IMR-90 (cell line): ENCODE results near the gene TEX28. TPM values are rescaled to one million over a fixed set of nuclear protein-coding genes. Genes with fewer than 3 reads are reported as not detected.
A peak's percentile ranks its signal among the peaks of the same experiment; 100 is the strongest.

Experiments
- ATAC-seq: fragments of 200-7000 bp; cut with Tn5 transposase; 2 replicates; pipeline ENCODE4 v1.9.1; 2020; ENCODE audit warnings: low read depth, mild to moderate bottlenecking, moderate library complexity
- BruUV-seq: library from RNA; stranded (reverse); fragments of 400-500 nt; replicated peaks from 2 replicates; lab custom pipeline; 2021; lab: Mats Ljungman, UMichigan
- CTCF ChIA-PET: fragments of 300-600 bp; formaldehyde crosslinking; extraction: SDS; loops from one replicate; lab custom pipeline; 2021; ENCODE audit warnings: antibody characterized with exemption; lab: Yijun Ruan, JAX
- POLR2A ChIA-PET: fragments of 300-600 bp; sonication (Branson Sonifier 250); formaldehyde crosslinking; loops from one replicate; lab custom pipeline; 2022; ENCODE audit warnings: antibody characterized with exemption; ENCODE audit not compliant: unreplicated experiment; lab: Charles Lee
- DNase-seq: peaks from one replicate; pipeline ENCODE4 v3.0.0; 2013
- H2AFZ ChIP-seq: replicated peaks from 2 replicates; pipeline ENCODE3; 2013; ENCODE audit warnings: low read length, mild to moderate bottlenecking; ENCODE audit not compliant: poor library complexity
- H2AK5ac ChIP-seq: 2 replicates; pipeline ENCODE4 v1.6.1; 2013; ENCODE audit warnings: low read depth, low read length, inconsistent platforms
- H2AK9ac ChIP-seq: replicated peaks from 2 replicates; pipeline ENCODE3; 2013; ENCODE audit warnings: mild to moderate bottlenecking, low read depth, low read length, moderate library complexity; ENCODE audit not compliant: poor library complexity
- H2BK120ac ChIP-seq: 2 replicates; pipeline ENCODE4 v1.6.1; 2013; ENCODE audit warnings: low read depth, low read length, inconsistent platforms
- H2BK15ac ChIP-seq: 3 replicates; pipeline ENCODE4 v1.6.1; 2013; ENCODE audit warnings: low read depth, low read length, inconsistent platforms
- H2BK20ac ChIP-seq: 2 replicates; pipeline ENCODE4 v1.6.1; 2013; ENCODE audit warnings: low read depth, mild to moderate bottlenecking, inconsistent platforms, low read length, moderate library complexity
- H2BK5ac ChIP-seq: 2 replicates; pipeline ENCODE4 v1.6.1; 2013; ENCODE audit warnings: mild to moderate bottlenecking, low read depth, low read length, inconsistent platforms; ENCODE audit not compliant: poor library complexity, severe bottlenecking
- H3K14ac ChIP-seq: replicated peaks from 2 replicates; pipeline ENCODE4 v1.6.1; 2013; ENCODE audit warnings: low read depth, low read length, inconsistent platforms
- H3K18ac ChIP-seq: 2 replicates; pipeline ENCODE4 v1.6.1; 2013; ENCODE audit warnings: low read depth, low read length, control low read depth
- H3K23ac ChIP-seq: 2 replicates; pipeline ENCODE4 v1.6.1; 2013; ENCODE audit warnings: low read depth, low read length, inconsistent platforms
- H3K27ac ChIP-seq: 2 replicates; pipeline ENCODE4 v1.5.1; 2013; ENCODE audit warnings: mild to moderate bottlenecking, control low read depth, low read length; ENCODE audit not compliant: insufficient read depth
- H3K27me3 ChIP-seq: 2 replicates; pipeline ENCODE4 v1.6.1; 2013; ENCODE audit warnings: low read length; ENCODE audit not compliant: control insufficient read depth, insufficient read depth
- H3K36me3 ChIP-seq: 2 replicates; pipeline ENCODE4 v1.6.1; 2013; ENCODE audit warnings: low read length, mixed read lengths; ENCODE audit not compliant: control insufficient read depth, insufficient read depth
- H3K4ac ChIP-seq: 2 replicates; pipeline ENCODE4 v1.6.1; 2013; ENCODE audit warnings: low read depth, low read length, inconsistent platforms
- H3K4me1 ChIP-seq: 2 replicates; pipeline ENCODE4 v1.6.1; 2013; ENCODE audit warnings: low read length, mixed read lengths; ENCODE audit not compliant: control insufficient read depth, insufficient read depth
- H3K4me2 ChIP-seq: 2 replicates; pipeline ENCODE4 v1.6.1; 2013; ENCODE audit warnings: low read depth, mild to moderate bottlenecking, control low read depth, low read length, moderate library complexity
- H3K4me3 ChIP-seq: 2 replicates; pipeline ENCODE4 v1.5.1; 2013; ENCODE audit warnings: low read depth, mild to moderate bottlenecking, control low read depth, low read length, moderate library complexity; ENCODE audit not compliant: insufficient read depth
- H3K56ac ChIP-seq: 2 replicates; pipeline ENCODE4 v1.6.1; 2013; ENCODE audit warnings: low read length, inconsistent platforms; ENCODE audit not compliant: insufficient read depth; ENCODE audit errors: extremely low read depth
- H3K79me1 ChIP-seq, 2 experiments: 2 replicates each; pipeline ENCODE4 v1.6.1; 2013; ENCODE audit warnings: low read length in 2 of 2, inconsistent platforms in 1 of 2, low read depth in 1 of 2
- H3K9ac ChIP-seq: 2 replicates; pipeline ENCODE4 v1.6.1; 2013; ENCODE audit warnings: low read depth, low read length, control low read depth
- H3K9me1 ChIP-seq: 2 replicates; pipeline ENCODE4 v1.6.1; 2013; ENCODE audit warnings: low read length, inconsistent platforms; ENCODE audit not compliant: insufficient read depth
- H3K9me3 ChIP-seq: 2 replicates; pipeline ENCODE4 v1.6.1; 2013; ENCODE audit warnings: low read length; ENCODE audit not compliant: control insufficient read depth, insufficient read depth
- H4K20me1 ChIP-seq: 2 replicates; pipeline ENCODE4 v1.6.1; 2013; ENCODE audit warnings: low read length, inconsistent platforms; ENCODE audit not compliant: insufficient read depth
- H4K5ac ChIP-seq: 2 replicates; pipeline ENCODE4 v1.6.1; 2013; ENCODE audit warnings: mild to moderate bottlenecking, low read depth, low read length, control low read depth
- H4K8ac ChIP-seq, 2 experiments: 2 replicates each; pipeline ENCODE4 v1.6.1; 2013; ENCODE audit warnings: low read depth in 2 of 2, low read length in 2 of 2, control low read depth in 1 of 2, inconsistent platforms in 1 of 2
- H4K91ac ChIP-seq: 2 replicates; pipeline ENCODE4 v1.6.1; 2013; ENCODE audit warnings: low read depth, low read length, inconsistent platforms; ENCODE audit not compliant: insufficient read depth
- BHLHE40 ChIP-seq: fragments of 150-350 bp; IDR thresholded peaks from 2 replicates; pipeline ENCODE4 v1.6.1; 2016; ENCODE audit warnings: mild to moderate bottlenecking, low read depth, low read length
- CEBPB ChIP-seq: IDR thresholded peaks from 2 replicates; pipeline ENCODE4 v1.6.1; 2012; ENCODE audit warnings: low read depth, low read length, improper control_type of control experiment
- CHD1 ChIP-seq: IDR thresholded peaks from 2 replicates; pipeline ENCODE4 v1.6.1; 2012; ENCODE audit warnings: low read depth, low read length, improper control_type of control experiment
- CTCF ChIP-seq: conservative IDR thresholded peaks from 2 replicates; pipeline ENCODE4 v1.5.1; 2012; ENCODE audit warnings: mild to moderate bottlenecking, low read depth, low read length, improper control_type of control experiment
- ELK1 ChIP-seq: fragments of 150-350 bp; IDR thresholded peaks from 2 replicates; pipeline ENCODE4 v1.6.1; 2016; ENCODE audit warnings: low read depth, mild to moderate bottlenecking, low read length, moderate library complexity, borderline replicate concordance
- FOS ChIP-seq: fragments of 150-350 bp; IDR thresholded peaks from 2 replicates; pipeline ENCODE4 v1.6.1; 2016; ENCODE audit warnings: low read depth, low read length
- MAFK ChIP-seq: IDR thresholded peaks from 2 replicates; pipeline ENCODE4 v1.6.1; 2012; ENCODE audit warnings: low read depth, low read length, improper control_type of control experiment
- MAZ ChIP-seq: IDR thresholded peaks from 2 replicates; pipeline ENCODE4 v1.6.1; 2012; ENCODE audit warnings: low read depth, mild to moderate bottlenecking, low read length, improper control_type of control experiment, moderate library complexity, borderline replicate concordance
- MXI1 ChIP-seq: IDR thresholded peaks from 2 replicates; pipeline ENCODE4 v1.6.1; 2012; ENCODE audit warnings: low read depth, mild to moderate bottlenecking, low read length, moderate library complexity, borderline replicate concordance
- NFE2L2 ChIP-seq: fragments of 150-350 bp; IDR thresholded peaks from 2 replicates; pipeline ENCODE4 v1.6.1; 2016; ENCODE audit warnings: low read depth, mild to moderate bottlenecking, low read length
- POLR2A ChIP-seq: IDR thresholded peaks from 2 replicates; pipeline ENCODE4 v1.6.1; 2012; ENCODE audit warnings: mild to moderate bottlenecking, low read depth, low read length
- RAD21 ChIP-seq: IDR thresholded peaks from 2 replicates; pipeline ENCODE4 v1.6.1; 2012; ENCODE audit warnings: low read length, improper control_type of control experiment
- RCOR1 ChIP-seq: IDR thresholded peaks from 2 replicates; pipeline ENCODE4 v1.6.1; 2012; ENCODE audit warnings: mild to moderate bottlenecking, low read length, improper control_type of control experiment; ENCODE audit not compliant: insufficient replicate concordance
- RFX5 ChIP-seq: IDR thresholded peaks from 2 replicates; pipeline ENCODE4 v1.8.0; 2012; ENCODE audit warnings: low read depth, mild to moderate bottlenecking, low read length, moderate library complexity
- SMC3 ChIP-seq: fragments of 150-350 bp; IDR thresholded peaks from 2 replicates; pipeline ENCODE4 v1.6.1; 2016; ENCODE audit warnings: low read depth, mild to moderate bottlenecking, antibody characterized with exemption, low read length, moderate library complexity
- USF2 ChIP-seq: fragments of 150-350 bp; IDR thresholded peaks from 2 replicates; pipeline ENCODE4 v1.6.1; 2017; ENCODE audit warnings: mild to moderate bottlenecking, antibody characterized with exemption, low read length, low read depth
- WGBS, 2 experiments: methylation state at CpG; one replicate each; pipeline versions ENCODE4 v1.1.5 to v1.1.7; 2013; ENCODE audit warnings: missing lambda C conversion rate in 2 of 2; ENCODE audit not compliant: insufficient read length in 1 of 2; ENCODE audit errors: extremely low coverage in 2 of 2; 5-methylcytosine and 5-hydroxymethylcytosine counted together
- dilution Hi-C: fragments of 300-500 bp; cut with HindIII; formaldehyde crosslinking; loops from one replicate; pipeline ENCODE4 v1.14.3; 2018; ENCODE audit warnings: low sequenced_read_pairs; ENCODE audit not compliant: unreplicated experiment
- in situ Hi-C: fragments of 300-500 bp; cut with MboI; formaldehyde crosslinking; loops from 3 replicates; pipeline ENCODE4 v1.14.3; 2019; ENCODE audit warnings: low sequenced_read_pairs, inconsistent platforms, mixed read lengths
- intact Hi-C: fragments of 100-400 bp; cut with micrococcal nuclease; formaldehyde crosslinking; loops from 2 replicates; pipeline ENCODE4 v1.10.0; 2022
- polyA plus RNA-seq, 3 experiments: library from polyadenylated mRNA; depleted of rRNA; stranded (reverse); fragments of >200 nt; gene quantifications; 2 replicates each; pipeline ENCODE4 v1.2.3, GENCODE V29; 2012; ENCODE audit warnings: low replicate concordance in 1 of 3
- total RNA-seq: library from RNA; depleted of rRNA; stranded (reverse); fragments of >200 nt; gene quantifications from 2 replicates; pipeline ENCODE4 v1.2.3, GENCODE V29; 2012

TEX28 gene
- total and polyA plus RNA-seq, 2 of the 4 experiments (the other 2 are of a cell fraction) = not detected

GRCh38 chrX:154295664-154296310 is 863 bp upstream of the TEX28 start, which contains the start of gene TKTL1:
Gene TKTL1 (plus strand): TSS chrX:154295795. CDS start chrX:154295860, 65 bp downstream.
- in situ Hi-C loops = no loop called here
- H2AK9ac ChIP-seq = no peak within 1 kb of the TSS
- BruUV-seq = no TSS peak

More at GRCh38 chrX:154295664-154296310, 863 bp upstream of the TEX28 start, which contains the start of gene TKTL1:
- peak within 1 kb of the TSS; percentile 43 for H2AFZ ChIP-seq
- no peak within 1 kb of the TSS for H4K5ac ChIP-seq
- no peak within 1 kb of the TSS for H3K4me2 ChIP-seq
- dilution Hi-C loops = no loop called here
- H3K4me3 ChIP-seq = no peak within 1 kb of the TSS
- H3K9ac ChIP-seq = no peak within 1 kb of the TSS
- H3K79me1 ChIP-seq = no peaks in the 10 kb centered on the region
- no peak within 1 kb of the TSS for H2BK20ac ChIP-seq
- no peaks in the 10 kb centered on the region for H3K4me1 ChIP-seq
- no peaks in the 10 kb centered on the region for H3K9me1 ChIP-seq
- H3K56ac ChIP-seq = no peak within 1 kb of the TSS
- no peak within 1 kb of the TSS for H2BK5ac ChIP-seq
- no peak within 1 kb of the TSS for H3K27ac ChIP-seq
- DNase-seq = no peak
- no peak within 1 kb of the TSS for H4K91ac ChIP-seq
- TF ChIP-seq MAFK = no peak
- no peak for TF ChIP-seq ELK1
- no peak for TF ChIP-seq CHD1
- TF ChIP-seq SMC3 = no peak
- no peak for TF ChIP-seq MXI1
- no peak for TF ChIP-seq CTCF
- TF ChIP-seq FOS = no peak
- TF ChIP-seq USF2 = no peak
- no peak for TF ChIP-seq MAZ
- TF ChIP-seq NFE2L2 = no peak
- TF ChIP-seq RCOR1 = no peak
- TF ChIP-seq RAD21 = no peak
- TF ChIP-seq CEBPB = no peak
- no peak for TF ChIP-seq BHLHE40
- TF ChIP-seq POLR2A = no peak
- TF ChIP-seq RFX5 = no peak
- no peaks in the 10 kb centered on the region for H3K36me3 ChIP-seq
- peaks cover 4% of the 10 kb centered on the region; the same call in 1 of the 2 replicates for H3K9me3 ChIP-seq
- intact Hi-C loops = no loop called here
- no peak within 1 kb of the TSS for H3K14ac ChIP-seq
- no peak within 1 kb of the TSS for H2BK15ac ChIP-seq
- H3K18ac ChIP-seq = no peak within 1 kb of the TSS
- ChIA-PET CTCF (no interaction called here), POLR2A (no interaction called here)
- no peak within 1 kb of the TSS for H2AK5ac ChIP-seq
- no peak within 1 kb of the TSS for H4K8ac ChIP-seq
- no peaks in the 10 kb centered on the region for H4K20me1 ChIP-seq
- H2BK120ac ChIP-seq = no peak within 1 kb of the TSS
- WGBS, 2 experiments = 91% methylated on average over 9 of the region's 37 CpGs; no CpG with 5 or more reads in 1 of the 2 experiments
- no peak within 1 kb of the TSS for H3K23ac ChIP-seq
- H3K27me3 ChIP-seq = no peaks in the 10 kb centered on the region
- no peak within 1 kb of the TSS for H3K4ac ChIP-seq
- no peak for ATAC-seq
